Panc1 (cell line): ENCODE data around the gene GCAT.

Experiments used
- SIN3A ChIP-seq: IDR thresholded peaks from 2 replicates; pipeline ENCODE4 v1.6.1; 2012; ENCODE audit warnings: low read depth, mild to moderate bottlenecking, low read length, moderate library complexity, borderline replicate concordance; ENCODE audit not compliant: insufficient read depth
- TF ChIP-seq, protein P1 (sequence below): fragments of 450-650 bp; IDR thresholded peaks from 2 replicates; pipeline ENCODE4 v1.5.1; 2017; ENCODE audit warnings: mild to moderate bottlenecking
- TF ChIP-seq, protein P2 (sequence below), 2 experiments: IDR thresholded peaks; 2 replicates each; pipeline ENCODE4 v1.6.1; 2011 to 2012; ENCODE audit warnings: low read depth in 2 of 2, control low read depth in 1 of 2, low read length in 1 of 2, mild to moderate bottlenecking in 1 of 2, moderate library complexity in 1 of 2; ENCODE audit not compliant: insufficient read depth in 1 of 2

DNA sequence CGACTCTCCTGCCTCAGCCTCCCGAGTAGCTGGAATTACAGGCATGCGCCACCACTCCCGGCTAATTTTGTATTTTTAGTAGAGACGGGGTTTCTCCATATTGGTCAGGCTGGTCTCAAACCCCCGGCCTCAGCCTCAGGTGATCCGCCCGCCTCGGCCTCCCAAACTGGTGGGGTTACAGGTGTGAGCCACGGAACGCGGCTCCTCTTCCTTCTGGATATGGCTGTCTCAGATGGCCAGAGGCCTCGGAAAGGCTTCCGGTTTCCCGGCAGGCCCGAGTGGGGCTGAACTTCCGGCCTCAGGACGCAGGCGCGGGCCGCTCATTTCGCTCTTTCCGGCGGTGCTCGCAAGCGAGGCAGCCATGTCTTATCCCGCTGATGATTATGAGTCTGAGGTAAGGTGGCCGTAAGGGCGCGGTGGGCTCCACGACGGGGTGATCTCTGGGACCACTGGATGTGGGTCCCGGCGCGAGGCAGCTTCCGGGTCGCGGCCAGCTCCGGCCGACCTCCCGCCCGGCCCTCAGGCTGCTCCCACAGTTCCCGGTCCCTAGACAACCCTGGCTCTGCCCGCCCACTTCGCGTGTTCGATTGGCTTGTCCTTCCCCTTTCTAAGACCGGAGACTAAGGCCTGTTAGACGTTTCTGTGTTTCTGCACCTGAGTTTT, 41.5 kb downstream of the GCAT start, which contains the start of gene EIF3L:
- TF ChIP-seq, protein P1, sequence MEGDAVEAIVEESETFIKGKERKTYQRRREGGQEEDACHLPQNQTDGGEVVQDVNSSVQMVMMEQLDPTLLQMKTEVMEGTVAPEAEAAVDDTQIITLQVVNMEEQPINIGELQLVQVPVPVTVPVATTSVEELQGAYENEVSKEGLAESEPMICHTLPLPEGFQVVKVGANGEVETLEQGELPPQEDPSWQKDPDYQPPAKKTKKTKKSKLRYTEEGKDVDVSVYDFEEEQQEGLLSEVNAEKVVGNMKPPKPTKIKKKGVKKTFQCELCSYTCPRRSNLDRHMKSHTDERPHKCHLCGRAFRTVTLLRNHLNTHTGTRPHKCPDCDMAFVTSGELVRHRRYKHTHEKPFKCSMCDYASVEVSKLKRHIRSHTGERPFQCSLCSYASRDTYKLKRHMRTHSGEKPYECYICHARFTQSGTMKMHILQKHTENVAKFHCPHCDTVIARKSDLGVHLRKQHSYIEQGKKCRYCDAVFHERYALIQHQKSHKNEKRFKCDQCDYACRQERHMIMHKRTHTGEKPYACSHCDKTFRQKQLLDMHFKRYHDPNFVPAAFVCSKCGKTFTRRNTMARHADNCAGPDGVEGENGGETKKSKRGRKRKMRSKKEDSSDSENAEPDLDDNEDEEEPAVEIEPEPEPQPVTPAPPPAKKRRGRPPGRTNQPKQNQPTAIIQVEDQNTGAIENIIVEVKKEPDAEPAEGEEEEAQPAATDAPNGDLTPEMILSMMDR = no peak
- TF ChIP-seq, protein P2, sequence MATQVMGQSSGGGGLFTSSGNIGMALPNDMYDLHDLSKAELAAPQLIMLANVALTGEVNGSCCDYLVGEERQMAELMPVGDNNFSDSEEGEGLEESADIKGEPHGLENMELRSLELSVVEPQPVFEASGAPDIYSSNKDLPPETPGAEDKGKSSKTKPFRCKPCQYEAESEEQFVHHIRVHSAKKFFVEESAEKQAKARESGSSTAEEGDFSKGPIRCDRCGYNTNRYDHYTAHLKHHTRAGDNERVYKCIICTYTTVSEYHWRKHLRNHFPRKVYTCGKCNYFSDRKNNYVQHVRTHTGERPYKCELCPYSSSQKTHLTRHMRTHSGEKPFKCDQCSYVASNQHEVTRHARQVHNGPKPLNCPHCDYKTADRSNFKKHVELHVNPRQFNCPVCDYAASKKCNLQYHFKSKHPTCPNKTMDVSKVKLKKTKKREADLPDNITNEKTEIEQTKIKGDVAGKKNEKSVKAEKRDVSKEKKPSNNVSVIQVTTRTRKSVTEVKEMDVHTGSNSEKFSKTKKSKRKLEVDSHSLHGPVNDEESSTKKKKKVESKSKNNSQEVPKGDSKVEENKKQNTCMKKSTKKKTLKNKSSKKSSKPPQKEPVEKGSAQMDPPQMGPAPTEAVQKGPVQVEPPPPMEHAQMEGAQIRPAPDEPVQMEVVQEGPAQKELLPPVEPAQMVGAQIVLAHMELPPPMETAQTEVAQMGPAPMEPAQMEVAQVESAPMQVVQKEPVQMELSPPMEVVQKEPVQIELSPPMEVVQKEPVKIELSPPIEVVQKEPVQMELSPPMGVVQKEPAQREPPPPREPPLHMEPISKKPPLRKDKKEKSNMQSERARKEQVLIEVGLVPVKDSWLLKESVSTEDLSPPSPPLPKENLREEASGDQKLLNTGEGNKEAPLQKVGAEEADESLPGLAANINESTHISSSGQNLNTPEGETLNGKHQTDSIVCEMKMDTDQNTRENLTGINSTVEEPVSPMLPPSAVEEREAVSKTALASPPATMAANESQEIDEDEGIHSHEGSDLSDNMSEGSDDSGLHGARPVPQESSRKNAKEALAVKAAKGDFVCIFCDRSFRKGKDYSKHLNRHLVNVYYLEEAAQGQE (IDR thresholded peaks at IDR 0.05; ENCODE audit: insufficient read depth in 1 of 2, low read depth in 2 of 2, low read length in 1 of 2) = no peak
- peak; percentile 43; the same call in 1 of the 2 replicates for TF ChIP-seq SIN3A
